ENCODE results near the gene RIPK4. TPM values are rescaled to one million over a fixed set of nuclear protein-coding genes. Genes with fewer than 3 reads are reported as not detected.
"Not testable (repeated sequence)": the region's sequence is repeated elsewhere in the genome, so short reads cannot be mapped to it uniquely, and the experiment has no call there.

Gene RIPK4
- total RNA-seq, 1 donor from 2014 or later = 0.07 TPM

GRCh38 chr21:41716751-41717150 lies 50.1 kb downstream of the RIPK4 start:
- no peak overlapping the region for H3K27ac Mint-ChIP-seq
- ATAC-seq (ENCODE audit: low read depth) (no peak), DNase-seq (no peak)
- no peaks in the 10 kb centered on the region for H3K36me3 Mint-ChIP-seq (ENCODE audit: low read depth)
- intact Hi-C loops (cut with micrococcal nuclease) = no loop called here
- H3K9me3 Mint-ChIP-seq = no peaks in the 10 kb centered on the region
- no peak overlapping the region for H3K4me3 Mint-ChIP-seq
- H3K27me3 Mint-ChIP-seq = peaks cover 36% of the 10 kb centered on the region
- CTCF ChIA-PET = no interaction called here
- POLR2A ChIA-PET = no interaction called here
- TF ChIP-seq CTCF (IDR thresholded peaks at IDR 0.05) = no peak
- H3K4me1 Mint-ChIP-seq = no peaks in the 10 kb centered on the region

GRCh38 chr21:41715649-41716281 lies 51.1 kb downstream of the RIPK4 start:
- H3K4me1 Mint-ChIP-seq = no peaks in the 10 kb centered on the region
- intact Hi-C loops (cut with micrococcal nuclease) = no loop called here
- DNase-seq (no peak), ATAC-seq (ENCODE audit: low read depth) (no peak)
- no peaks in the 10 kb centered on the region for H3K36me3 Mint-ChIP-seq (ENCODE audit: low read depth)
- H3K27ac Mint-ChIP-seq = no peak overlapping the region
- H3K9me3 Mint-ChIP-seq = no peaks in the 10 kb centered on the region
- peaks cover 42% of the 10 kb centered on the region for H3K27me3 Mint-ChIP-seq
- POLR2A ChIA-PET = no interaction called here
- TF ChIP-seq CTCF (IDR thresholded peaks at IDR 0.05) = no peak
- no peak overlapping the region for H3K4me3 Mint-ChIP-seq
- CTCF ChIA-PET = no interaction called here

GRCh38 chr21:41714299-41714865 lies 52.5 kb downstream of the RIPK4 start:
- CTCF ChIA-PET; intact Hi-C loops (cut with micrococcal nuclease); H3K36me3 Mint-ChIP-seq (ENCODE audit: low read depth); H3K27ac Mint-ChIP-seq; H3K4me3 Mint-ChIP-seq; ATAC-seq (ENCODE audit: low read depth); H3K9me3 Mint-ChIP-seq; POLR2A ChIA-PET; DNase-seq; H3K4me1 Mint-ChIP-seq: not testable (repeated sequence)
- peaks cover 31% of the 10 kb centered on the region for H3K27me3 Mint-ChIP-seq

- Mint-ChIP-seq H3K36me3 (ENCODE audit: low read depth) (no peaks in the 10 kb centered on the region), H3K9me3 (no peaks in the 10 kb centered on the region), H3K4me1 (no peaks in the 10 kb centered on the region), H3K27me3 (peaks cover 37% of the 10 kb centered on the region), H3K4me3 (no peak overlapping the region), H3K27ac (no peak overlapping the region)
- no peak for TF ChIP-seq CTCF (IDR thresholded peaks at IDR 0.05)
- ATAC-seq (ENCODE audit: low read depth) = no peak
- ChIA-PET POLR2A (no interaction called here), CTCF (no interaction called here)
- no peak for DNase-seq
- intact Hi-C loops (cut with micrococcal nuclease) = no loop called here
Observed at GRCh38 chr21:41713495-41714281, 53.2 kb downstream of the RIPK4 start.

GRCh38 chr21:41712730-41713129 lies 54.1 kb downstream of the RIPK4 start:
- H3K4me3 Mint-ChIP-seq = no peak overlapping the region
- no peaks in the 10 kb centered on the region for H3K9me3 Mint-ChIP-seq
- CTCF ChIA-PET = no interaction called here

More at GRCh38 chr21:41712730-41713129, 54.1 kb downstream of the RIPK4 start:
- intact Hi-C loops (cut with micrococcal nuclease) = no loop called here
- DNase-seq (no peak), ATAC-seq (ENCODE audit: low read depth) (no peak)
- POLR2A ChIA-PET = no interaction called here
- Mint-ChIP-seq H3K36me3 (ENCODE audit: low read depth) (no peaks in the 10 kb centered on the region), H3K27me3 (peaks cover 37% of the 10 kb centered on the region), H3K27ac (no peak overlapping the region), H3K4me1 (no peaks in the 10 kb centered on the region)
- TF ChIP-seq CTCF (IDR thresholded peaks at IDR 0.05) = no peak

Measured in activated B cell treated with CpG ODN at 0.5 μM for 24 hours (primary cell).